Skeletal muscle tissue (tissue), 4 donors: ENCODE results near the gene DDX3Y. TPM values are rescaled to one million over a fixed set of nuclear protein-coding genes. Genes with fewer than 3 reads are reported as not detected.

Source experiments
- H3K27ac ChIP-seq: one replicate; pipeline ENCODE4 v1.7.0; 2013; ENCODE audit warnings: mild to moderate bottlenecking, low read depth, low read length, inconsistent platforms
- H3K27me3 ChIP-seq, 3 donors: one replicate each; pipeline ENCODE4 v1.7.0; 2013; ENCODE audit warnings: low read length in 3 of 3; ENCODE audit not compliant: control insufficient read depth in 3 of 3, insufficient read depth in 3 of 3
- H3K36me3 ChIP-seq, 3 donors: one replicate each; pipeline ENCODE4 v1.7.0; 2013; ENCODE audit warnings: low read length in 3 of 3; ENCODE audit not compliant: control insufficient read depth in 3 of 3, insufficient read depth in 3 of 3
- H3K4me1 ChIP-seq, 3 donors: one replicate each; pipeline ENCODE4 v1.7.0; 2013; ENCODE audit warnings: low read length in 3 of 3, mild to moderate bottlenecking in 3 of 3; ENCODE audit not compliant: control insufficient read depth in 3 of 3, insufficient read depth in 3 of 3
- H3K4me3 ChIP-seq, 3 donors: one replicate each; pipeline ENCODE4 v1.7.0; 2013; ENCODE audit warnings: low read length in 3 of 3
- H3K9ac ChIP-seq, 3 donors: one replicate each; pipeline ENCODE4 v1.7.0; 2013; ENCODE audit warnings: low read length in 3 of 3, mild to moderate bottlenecking in 3 of 3, moderate library complexity in 2 of 3, low read depth in 1 of 3
- H3K9me3 ChIP-seq, 3 donors: one replicate each; pipeline ENCODE4 v1.7.0; 2013; ENCODE audit warnings: low read length in 3 of 3; ENCODE audit not compliant: control insufficient read depth in 3 of 3
- total RNA-seq: library from RNA; depleted of rRNA; stranded (reverse); fragments of >200 nt; gene quantifications from one replicate; pipeline ENCODE4 v1.2.3, GENCODE V29; 2014
- donor health status: Osteomylitis.

The DDX3Y gene
- 63.7 TPM for total RNA-seq

DNA sequence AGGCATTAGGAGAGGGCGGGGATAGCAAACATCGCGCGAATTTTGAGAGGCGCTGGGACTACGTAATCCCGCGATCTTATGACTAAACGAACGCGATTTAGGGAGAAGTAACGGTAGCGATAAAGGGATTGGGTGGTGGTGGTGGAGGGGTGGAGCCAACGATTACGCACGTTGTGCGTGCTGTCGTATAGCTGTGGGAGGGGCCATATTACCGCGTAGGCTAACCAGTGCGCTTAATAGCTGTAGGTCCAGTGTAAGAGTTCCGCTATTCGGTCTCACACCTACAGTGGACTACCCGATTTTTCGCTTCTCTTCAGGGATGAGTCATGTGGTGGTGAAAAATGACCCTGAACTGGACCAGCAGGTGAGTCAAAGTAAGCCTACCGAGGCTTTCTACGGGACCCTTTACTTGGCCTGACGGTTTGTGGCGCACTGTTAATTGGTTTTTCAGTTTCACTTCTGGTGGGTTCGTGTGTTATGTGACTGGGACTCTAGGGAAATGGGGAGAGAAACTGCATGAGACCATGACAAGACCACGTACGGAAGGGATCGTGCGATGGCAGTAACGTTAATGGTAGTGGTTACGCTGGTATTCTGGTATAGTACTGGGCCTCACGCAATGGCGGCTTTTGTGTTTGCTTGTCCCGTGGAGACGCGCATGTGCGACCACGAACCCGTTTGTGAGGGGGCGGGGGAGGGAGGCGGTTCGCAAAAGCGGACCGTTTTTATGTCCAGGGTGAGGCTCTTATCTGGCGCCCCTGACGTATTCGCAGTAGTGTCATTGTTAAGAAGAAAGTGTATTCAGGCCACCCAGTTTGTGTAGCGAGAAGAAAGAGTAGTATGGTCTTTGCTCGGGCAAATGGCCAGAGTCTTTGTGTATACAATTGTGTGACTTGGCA is at the start of gene DDX3Y:
TSS of gene DDX3Y (plus strand) at position 251 of the 899 bp plus-strand sequence. CDS start at position 320, 69 bp downstream.
- Histone ChIP-seq H3K9me3 (no peaks in the 10 kb centered on the region), H3K27ac (no peak within 1 kb of the TSS), H3K36me3 (no peaks in the 10 kb centered on the region), H3K4me1 (peaks cover 0 to 12% (median 7%) of the 10 kb centered on the region in 3 donors), H3K4me3 (peak within 1 kb of the TSS in 2 of 3 donors; percentile 95 to 98), H3K9ac (peak within 1 kb of the TSS in 2 of 3 donors; percentile 99), H3K27me3 (no peaks in the 10 kb centered on the region)

DNA sequence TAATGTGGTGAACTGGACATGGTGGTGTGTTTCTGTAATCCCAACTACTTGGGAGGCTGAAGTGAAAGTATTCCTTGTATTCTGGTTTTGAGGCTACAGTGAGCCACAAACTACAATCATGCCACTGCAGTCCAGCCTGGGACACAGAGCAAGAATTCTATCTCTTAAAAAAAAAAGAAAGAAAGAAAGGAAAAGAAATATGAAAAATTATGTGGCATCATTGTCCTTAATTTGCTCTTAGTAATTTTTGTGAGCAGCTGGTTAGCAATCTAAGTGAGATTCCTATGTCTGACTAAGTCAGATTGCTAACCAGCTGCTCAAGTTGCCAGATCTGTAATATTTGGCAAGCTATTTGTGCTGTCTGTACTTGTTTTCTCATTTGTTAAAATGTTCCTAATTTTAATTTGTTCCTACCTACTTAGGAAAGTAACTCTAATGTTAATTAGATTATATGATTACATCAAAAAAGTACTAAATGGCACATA is 48.8 kb upstream of the DDX3Y start:
- no peak overlapping the region for H3K27ac ChIP-seq
- no peak overlapping the region for H3K9ac ChIP-seq
- no peaks in the 10 kb centered on the region for H3K27me3 ChIP-seq
- H3K4me1 ChIP-seq, result no peaks in the 10 kb centered on the region
- H3K36me3 ChIP-seq, result peaks cover 0 to 4% (median 0%) of the 10 kb centered on the region in 3 donors
- H3K9me3 ChIP-seq, result no peaks in the 10 kb centered on the region
- H3K4me3 ChIP-seq, result no peak overlapping the region

DNA sequence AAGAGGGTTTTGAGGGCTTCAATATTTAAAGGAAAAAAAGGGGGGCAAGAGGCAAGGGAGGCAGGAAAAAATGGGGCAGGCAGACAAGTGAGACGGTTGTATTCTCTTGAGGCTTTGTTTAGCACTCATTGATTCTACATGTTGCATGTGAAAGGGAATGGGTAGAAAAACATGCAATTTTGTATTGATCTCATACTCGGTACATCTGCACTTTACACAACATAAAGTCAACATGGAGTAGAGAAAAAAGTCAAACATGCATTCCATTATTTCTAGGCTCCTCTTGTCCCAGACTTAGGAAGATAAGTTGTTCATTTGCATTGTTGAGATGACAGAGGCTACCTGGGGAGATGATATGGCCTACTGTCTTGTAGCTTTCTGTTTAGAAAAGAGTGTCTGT is 36.7 kb upstream of the DDX3Y start:
- no peaks in the 10 kb centered on the region for H3K36me3 ChIP-seq

GRCh38 chrY:12896973-12897372 is 7.7 kb upstream of the DDX3Y start:
- H3K27me3 ChIP-seq, result no peaks in the 10 kb centered on the region
- H3K9ac ChIP-seq, result no peak overlapping the region
- H3K36me3 ChIP-seq, result no peaks in the 10 kb centered on the region
- no peak overlapping the region for H3K4me3 ChIP-seq
- no peaks in the 10 kb centered on the region for H3K4me1 ChIP-seq
- no peaks in the 10 kb centered on the region for H3K9me3 ChIP-seq
- no peak overlapping the region for H3K27ac ChIP-seq

More for the DNA sequence above, 36.7 kb upstream of the DDX3Y start:
- no peaks in the 10 kb centered on the region for H3K9me3 ChIP-seq
- no peak overlapping the region for H3K9ac ChIP-seq
- H3K27me3 ChIP-seq, result no peaks in the 10 kb centered on the region
- H3K27ac ChIP-seq, result no peak overlapping the region
- H3K4me1 ChIP-seq, result no peaks in the 10 kb centered on the region
- no peak overlapping the region for H3K4me3 ChIP-seq

DNA sequence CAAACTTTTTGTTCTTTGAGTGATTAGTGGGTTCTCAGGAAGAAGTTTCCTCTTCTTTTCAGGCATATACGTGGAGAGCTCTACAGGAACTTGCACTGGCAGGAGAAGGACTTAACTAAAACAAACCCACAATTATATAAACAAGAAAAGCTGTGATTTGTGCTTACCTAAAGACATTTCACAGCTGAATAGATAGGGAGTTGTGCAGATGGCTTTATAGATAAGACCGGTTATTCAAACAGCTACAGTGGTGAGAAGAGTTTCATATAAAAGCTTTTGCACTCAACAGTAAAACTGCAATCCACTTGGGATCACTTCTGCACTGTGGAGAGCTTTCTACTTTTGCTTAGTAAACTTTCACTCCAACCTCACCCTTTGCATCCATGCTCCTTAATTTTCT is 6.1 kb upstream of the DDX3Y start:
- Histone ChIP-seq H3K9ac (no peak overlapping the region), H3K27me3 (no peaks in the 10 kb centered on the region), H3K27ac (no peak overlapping the region), H3K4me3 (no peak overlapping the region), H3K9me3 (no peaks in the 10 kb centered on the region), H3K36me3 (no peaks in the 10 kb centered on the region), H3K4me1 (no peaks in the 10 kb centered on the region)

GRCh38 chrY:12905517-12905872 is 827 bp downstream of the DDX3Y start:
- Histone ChIP-seq H3K4me3 (peak overlapping the region in 2 of 3 donors; percentile 95 to 98), H3K27me3 (no peaks in the 10 kb centered on the region), H3K9me3 (no peaks in the 10 kb centered on the region), H3K9ac (peak overlapping the region in 2 of 3 donors; percentile 99), H3K4me1 (peaks cover 0 to 12% (median 7%) of the 10 kb centered on the region in 3 donors), H3K36me3 (no peaks in the 10 kb centered on the region), H3K27ac (no peak overlapping the region)

- H3K4me1 ChIP-seq, result peaks cover 0 to 12% (median 7%) of the 10 kb centered on the region in 3 donors
- H3K27ac ChIP-seq, result no peak overlapping the region
- peak overlapping the region in 2 of 3 donors; percentile 99 for H3K9ac ChIP-seq
- H3K36me3 ChIP-seq, result no peaks in the 10 kb centered on the region
- no peaks in the 10 kb centered on the region for H3K27me3 ChIP-seq
- H3K4me3 ChIP-seq, result peak overlapping the region in 2 of 3 donors; percentile 95 to 98
- H3K9me3 ChIP-seq, result no peaks in the 10 kb centered on the region
These were observed 1.2 kb downstream of the DDX3Y start for GRCh38 chrY:12905895-12906294.

DNA sequence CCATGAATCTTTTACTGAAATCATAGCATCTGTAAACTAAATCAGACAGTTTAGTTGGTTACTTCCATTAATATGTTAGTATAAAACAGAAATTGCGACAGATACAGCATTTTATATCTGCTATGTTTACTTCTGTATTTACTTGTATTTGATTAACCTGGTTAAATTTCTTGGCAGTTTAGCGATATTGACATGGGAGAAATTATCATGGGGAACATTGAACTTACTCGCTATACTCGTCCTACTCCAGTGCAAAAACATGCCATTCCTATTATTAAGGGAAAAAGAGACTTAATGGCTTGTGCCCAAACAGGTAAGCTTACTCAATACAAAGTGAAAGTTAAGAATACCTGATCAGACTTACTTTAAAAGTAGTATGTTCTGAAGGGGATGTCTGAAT is 8.9 kb downstream of the DDX3Y start:
- H3K9me3 ChIP-seq, result no peaks in the 10 kb centered on the region

DNA sequence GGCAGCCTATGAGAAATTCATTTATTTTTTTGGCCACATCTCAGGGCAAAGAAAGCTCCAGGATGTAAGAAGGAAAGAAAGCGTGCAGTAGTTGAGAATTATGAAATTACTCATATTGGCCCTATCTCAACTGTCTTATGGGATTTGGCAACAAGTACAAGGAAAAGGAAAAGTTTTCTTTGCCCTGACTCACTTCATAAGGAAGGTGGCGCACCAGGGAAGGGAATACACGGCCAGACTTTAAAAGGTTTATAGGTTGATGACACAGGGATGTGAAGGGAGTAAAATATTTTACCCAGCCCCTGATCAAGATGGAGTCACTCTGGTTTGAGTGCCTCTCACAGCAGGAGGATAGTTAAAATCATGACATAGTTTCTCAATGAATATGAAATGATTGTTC is 23.4 kb downstream of the DDX3Y start:
- Histone ChIP-seq H3K9ac (no peak overlapping the region), H3K9me3 (no peaks in the 10 kb centered on the region), H3K36me3 (no peaks in the 10 kb centered on the region), H3K27ac (no peak overlapping the region), H3K4me3 (no peak overlapping the region), H3K4me1 (peaks cover 0 to 3% (median 0%) of the 10 kb centered on the region in 3 donors), H3K27me3 (no peaks in the 10 kb centered on the region)

More for the DNA sequence above, 8.9 kb downstream of the DDX3Y start:
- H3K4me3 ChIP-seq, result no peak overlapping the region
- H3K4me1 ChIP-seq, result peaks cover 0 to 6% (median 2%) of the 10 kb centered on the region in 3 donors
- H3K36me3 ChIP-seq, result peaks cover 0 to 35% (median 26%) of the 10 kb centered on the region in 3 donors
- H3K27ac ChIP-seq, result no peak overlapping the region
- no peak overlapping the region for H3K9ac ChIP-seq
- H3K27me3 ChIP-seq, result no peaks in the 10 kb centered on the region
